GM12873 (cell line): ENCODE results near the gene ITPR1.

Experiments
- TF ChIP-seq, protein P1 (sequence below): IDR thresholded peaks from 2 replicates; pipeline ENCODE4 v1.5.1; 2012; ENCODE audit warnings: low read depth, mild to moderate bottlenecking, moderate library complexity, low read length, control low read depth; ENCODE audit not compliant: insufficient read depth; ENCODE audit errors: missing control alignments

Gene ITPR1

DNA sequence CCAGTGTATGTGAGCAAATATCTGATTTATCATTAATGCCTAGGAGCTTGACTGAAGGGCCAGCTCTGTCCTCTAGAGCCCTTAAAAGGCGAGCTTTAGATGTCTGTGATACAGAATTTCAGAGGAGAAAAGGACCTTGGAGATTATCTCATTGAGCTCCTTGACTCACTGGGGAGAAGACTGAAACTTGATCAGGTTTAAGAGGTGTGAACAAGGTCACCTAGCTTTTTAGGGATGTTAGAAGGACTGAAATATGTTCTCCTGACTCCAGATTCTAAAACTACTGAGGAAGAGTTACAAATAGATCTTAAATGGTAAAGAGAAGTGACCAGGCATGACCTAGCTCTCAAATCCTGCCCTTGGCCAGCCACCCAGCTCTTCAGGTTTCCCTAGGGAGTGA is 292.4 kb downstream of the ITPR1 start:
- TF ChIP-seq, protein P1, sequence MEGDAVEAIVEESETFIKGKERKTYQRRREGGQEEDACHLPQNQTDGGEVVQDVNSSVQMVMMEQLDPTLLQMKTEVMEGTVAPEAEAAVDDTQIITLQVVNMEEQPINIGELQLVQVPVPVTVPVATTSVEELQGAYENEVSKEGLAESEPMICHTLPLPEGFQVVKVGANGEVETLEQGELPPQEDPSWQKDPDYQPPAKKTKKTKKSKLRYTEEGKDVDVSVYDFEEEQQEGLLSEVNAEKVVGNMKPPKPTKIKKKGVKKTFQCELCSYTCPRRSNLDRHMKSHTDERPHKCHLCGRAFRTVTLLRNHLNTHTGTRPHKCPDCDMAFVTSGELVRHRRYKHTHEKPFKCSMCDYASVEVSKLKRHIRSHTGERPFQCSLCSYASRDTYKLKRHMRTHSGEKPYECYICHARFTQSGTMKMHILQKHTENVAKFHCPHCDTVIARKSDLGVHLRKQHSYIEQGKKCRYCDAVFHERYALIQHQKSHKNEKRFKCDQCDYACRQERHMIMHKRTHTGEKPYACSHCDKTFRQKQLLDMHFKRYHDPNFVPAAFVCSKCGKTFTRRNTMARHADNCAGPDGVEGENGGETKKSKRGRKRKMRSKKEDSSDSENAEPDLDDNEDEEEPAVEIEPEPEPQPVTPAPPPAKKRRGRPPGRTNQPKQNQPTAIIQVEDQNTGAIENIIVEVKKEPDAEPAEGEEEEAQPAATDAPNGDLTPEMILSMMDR, result no peak

DNA sequence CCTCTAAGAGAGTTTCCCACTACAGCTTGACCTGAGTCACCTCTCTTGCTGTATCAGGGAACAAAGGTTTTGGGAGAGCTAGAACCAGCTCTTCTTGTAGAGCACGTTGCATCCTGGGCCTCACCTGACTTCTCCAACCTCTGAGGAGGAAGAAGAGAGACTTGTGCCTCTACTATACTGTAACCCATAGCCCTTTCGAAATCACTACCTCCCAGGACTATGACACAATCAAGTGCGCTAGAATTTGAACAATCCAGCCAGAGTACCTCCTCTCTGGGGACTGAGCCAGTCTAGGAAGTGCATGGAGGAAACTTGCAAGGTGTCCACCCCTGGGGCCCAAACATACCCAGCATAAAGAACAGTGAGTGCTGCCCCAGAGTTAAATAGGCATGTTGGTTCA is 293.3 kb downstream of the ITPR1 start:
- TF ChIP-seq, protein P1, result no peak

DNA sequence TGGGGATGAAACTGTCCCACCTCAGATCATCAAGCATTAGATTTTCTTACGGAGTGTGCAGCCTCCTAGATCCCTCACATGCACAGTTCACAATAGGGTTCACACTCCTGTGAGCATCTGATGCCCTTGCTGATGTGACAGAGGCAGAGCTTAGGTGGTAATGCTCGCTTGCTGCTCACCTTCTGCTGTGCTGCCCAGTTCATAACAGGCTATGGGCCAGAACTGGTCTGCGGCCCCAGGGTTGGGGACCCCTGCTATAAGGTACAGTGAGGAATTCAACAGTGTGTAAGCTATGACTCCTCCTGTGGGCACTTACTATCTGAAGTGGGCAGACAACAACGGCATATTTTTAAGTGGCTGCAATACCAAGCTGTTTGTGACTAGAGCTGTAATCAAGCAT is 298.2 kb downstream of the ITPR1 start:
- TF ChIP-seq, protein P1, result no peak

DNA sequence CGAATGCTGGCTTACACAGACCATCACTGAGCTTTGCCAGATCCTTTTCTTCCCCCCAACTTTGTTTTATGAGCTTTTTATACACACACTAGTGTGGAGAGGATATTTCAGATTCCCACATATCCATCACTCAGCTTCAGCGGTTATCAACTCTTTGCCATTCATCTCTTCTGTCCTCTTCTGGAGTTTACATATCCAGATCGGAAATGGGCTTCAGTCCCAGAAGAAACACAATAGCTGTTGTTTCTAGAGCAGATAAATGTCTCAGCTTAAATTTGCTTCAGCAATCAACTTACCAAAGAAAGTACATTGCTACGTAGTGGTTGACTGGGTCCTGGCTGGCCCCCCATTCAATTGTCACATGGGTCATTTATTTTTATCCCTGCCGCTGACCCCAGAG is 300.2 kb downstream of the ITPR1 start:
- TF ChIP-seq, protein P1, result no peak

DNA sequence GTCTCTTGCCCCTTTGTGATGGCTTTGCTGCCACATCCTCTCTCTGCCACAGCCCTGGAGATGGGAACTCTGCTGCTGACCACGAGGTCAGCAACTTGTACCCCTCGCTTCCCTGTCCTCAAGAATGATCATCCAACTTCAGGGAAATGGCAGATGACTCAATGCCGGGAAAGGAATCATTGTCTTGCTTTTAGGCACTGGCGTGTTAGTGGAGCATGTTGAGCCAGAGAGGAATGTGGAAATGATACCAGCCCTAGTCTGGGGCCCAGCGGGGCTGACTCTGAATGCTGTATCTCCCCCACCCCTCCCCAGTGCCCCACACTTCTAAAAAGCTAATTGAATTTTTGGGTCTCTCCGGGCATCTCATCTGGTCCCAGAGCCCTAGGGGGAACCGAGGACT is 301.2 kb downstream of the ITPR1 start:
- TF ChIP-seq, protein P1, result no peak

DNA sequence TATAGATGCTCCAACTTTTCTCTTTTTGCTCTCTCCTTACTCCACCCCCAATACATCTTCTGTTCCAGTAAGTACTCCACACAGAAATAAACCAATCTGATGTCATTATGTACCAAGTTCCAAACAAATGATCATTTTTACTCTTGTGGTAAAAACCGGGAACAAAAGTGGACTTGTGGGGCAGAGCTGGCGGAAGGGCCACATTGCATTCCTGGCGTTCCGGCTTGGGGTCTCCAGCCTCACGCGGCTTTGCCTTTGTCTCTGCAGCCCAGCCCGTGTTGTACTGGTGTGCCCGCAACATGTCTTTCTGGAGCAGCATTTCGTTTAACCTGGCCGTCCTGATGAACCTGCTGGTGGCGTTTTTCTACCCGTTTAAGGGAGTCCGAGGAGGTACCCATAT is 301.6 kb downstream of the ITPR1 start:
- TF ChIP-seq, protein P1, result no peak

DNA sequence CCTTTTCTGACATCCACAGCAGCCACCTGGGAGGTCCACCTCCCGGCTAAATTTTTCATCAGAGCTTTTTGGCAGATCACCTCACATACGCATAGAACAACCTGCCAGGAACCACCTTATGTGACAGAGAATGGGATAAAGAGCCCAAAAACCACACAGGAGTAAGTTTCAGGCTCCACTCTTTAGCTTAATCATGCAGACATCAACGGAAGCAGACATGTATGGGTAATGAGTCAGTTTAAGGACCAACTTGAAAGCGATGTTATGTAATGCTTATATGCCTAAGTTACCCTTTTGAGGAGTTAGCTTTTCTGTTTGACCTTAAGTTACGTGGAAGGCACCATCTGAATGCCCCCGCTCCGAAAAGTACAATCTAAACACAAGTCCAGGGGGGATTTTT is 302.8 kb downstream of the ITPR1 start:
- TF ChIP-seq, protein P1, result no peak
